HepG2 (cell line): ENCODE data around the gene RCBTB2. TPM values are rescaled to one million over a fixed set of nuclear protein-coding genes. Genes with fewer than 3 reads are reported as not detected.
A peak's percentile ranks its signal among the peaks of the same experiment; 100 is the strongest.

Source experiments
- NR2C2 ChIP-seq: sonication (generic); formaldehyde crosslinking; IDR thresholded peaks from 2 replicates; pipeline ENCODE4 v1.4.0; 2020; ENCODE audit warnings: missing genetic modification reagents, mild to moderate bottlenecking, moderate library complexity, borderline replicate concordance
- SAP130 ChIP-seq: IDR thresholded peaks from 2 replicates; pipeline ENCODE4 v1.6.1; 2016; ENCODE audit warnings: low read depth
- XRCC5 ChIP-seq: fragments of 200-400 bp; formaldehyde crosslinking; optimal IDR thresholded peaks from 2 replicates; pipeline ENCODE3; 2017; ENCODE audit warnings: mild to moderate bottlenecking, low read length
- ZBTB21 ChIP-seq: sonication (generic); formaldehyde crosslinking; IDR thresholded peaks from 2 replicates; pipeline ENCODE4 v1.4.0; 2020; ENCODE audit warnings: missing genetic modification reagents
- ZBTB7B ChIP-seq: sonication (generic); formaldehyde crosslinking; IDR thresholded peaks from 2 replicates; pipeline ENCODE4 v1.4.0; 2020; ENCODE audit warnings: missing genetic modification reagents
- ZNF333 ChIP-seq: sonication (generic); formaldehyde crosslinking; IDR thresholded peaks from 2 replicates; pipeline ENCODE4 v1.4.0; 2020; ENCODE audit warnings: mild to moderate bottlenecking, missing genetic modification reagents, borderline replicate concordance
- ZNF556 ChIP-seq: sonication (generic); formaldehyde crosslinking; IDR thresholded peaks from 2 replicates; pipeline ENCODE4 v1.4.0; 2020; ENCODE audit warnings: mild to moderate bottlenecking, missing genetic modification reagents, borderline replicate concordance
- polyA plus RNA-seq, 8 experiments: library from polyadenylated mRNA; depleted of rRNA in 3 of 8; stranded (reverse) in 7 of 8; unstranded in 1 of 8; fragments of >200 nt; fragmentation: Illumina TruSeq in 4 of 8; extraction: Trizol in 4 of 8; gene quantifications; 2 replicates each; pipeline versions ENCODE4 v1.2.1 to v1.2.3, GENCODE V29; 2011 to 2016; ENCODE audit warnings: low read depth in 4 of 8, missing spikeins in 1 of 8, mixed read lengths in 1 of 8; ENCODE audit not compliant: insufficient read depth in 1 of 8
- total RNA-seq, 5 experiments: library from RNA; depleted of rRNA; stranded (reverse); fragments of >200 nt; fragmentation: Illumina TruSeq; extraction: Trizol; gene quantifications; 2 replicates each; pipeline ENCODE4 v1.2.3, GENCODE V29; 2016; ENCODE audit warnings: low read depth in 1 of 5
- TF ChIP-seq, protein P1 (sequence below): sonication (generic); formaldehyde crosslinking; IDR thresholded peaks from 2 replicates; pipeline ENCODE4 v1.4.0; 2020; ENCODE audit warnings: mild to moderate bottlenecking, missing genetic modification reagents, borderline replicate concordance
- TF ChIP-seq, protein P2 (sequence below): IDR thresholded peaks from 2 replicates; pipeline ENCODE4 v1.6.1; 2016
- TF ChIP-seq, protein P3 (sequence below): sonication (generic); formaldehyde crosslinking; IDR thresholded peaks from 2 replicates; pipeline ENCODE4 v1.9.0; 2021; ENCODE audit warnings: mild to moderate bottlenecking, missing genetic modification reagents

RCBTB2 gene
- total and polyA plus RNA-seq, 2 of the 13 experiments (the other 11 are each of a cell fraction or from before 2014, with no cell fraction given): 1.9 to 2.7 TPM

DNA sequence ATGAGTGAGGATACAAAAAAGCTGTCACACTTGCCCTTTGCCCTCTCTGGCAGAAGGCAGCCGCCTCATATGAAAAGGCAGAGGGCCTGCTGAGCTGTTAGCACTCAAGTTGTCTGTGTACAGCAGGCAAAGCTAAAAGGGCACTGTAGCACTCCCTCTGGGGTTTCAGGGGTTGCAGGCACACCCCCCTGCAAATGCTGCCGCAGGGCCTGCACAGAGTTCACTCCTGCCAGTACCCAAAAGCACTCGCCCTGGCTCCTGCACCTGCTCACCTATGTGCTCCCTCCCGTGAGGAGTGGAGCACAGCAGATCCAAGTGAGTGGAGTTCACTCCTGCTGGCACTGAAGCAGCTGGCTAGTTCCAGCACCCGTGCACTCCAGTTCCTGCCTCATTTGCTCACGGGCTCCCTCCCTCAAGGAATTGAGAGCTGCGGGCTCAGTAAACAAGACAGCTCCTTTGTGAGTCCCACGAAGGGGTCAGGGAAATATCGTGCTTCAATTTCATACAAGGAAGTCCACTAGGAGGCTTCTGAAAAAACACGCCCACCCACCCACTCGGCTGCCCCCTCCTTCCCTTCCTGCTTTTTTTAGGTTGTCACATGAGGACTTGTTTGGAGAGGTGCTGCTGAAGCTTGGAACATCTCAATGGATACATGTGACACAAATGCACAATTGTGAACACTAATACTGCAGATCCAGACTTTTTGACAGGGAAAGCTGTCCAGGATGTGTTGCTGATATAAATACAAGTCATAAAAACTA is 9.9 kb upstream of the RCBTB2 start (continued):
- peak; percentile 16; the same call in 1 of the 2 replicates for TF ChIP-seq SAP130 (CRISPR knock-in tag)
- no peak for TF ChIP-seq ZNF556 (CRISPR knock-in tag)
- TF ChIP-seq ZNF333 (CRISPR knock-in tag): 0 out of 2 replicates have a peak, but pooled peaks have one; percentile 40
- peak; percentile 23; the same call in 1 of the 2 replicates for TF ChIP-seq NR2C2
- TF ChIP-seq, protein P1, sequence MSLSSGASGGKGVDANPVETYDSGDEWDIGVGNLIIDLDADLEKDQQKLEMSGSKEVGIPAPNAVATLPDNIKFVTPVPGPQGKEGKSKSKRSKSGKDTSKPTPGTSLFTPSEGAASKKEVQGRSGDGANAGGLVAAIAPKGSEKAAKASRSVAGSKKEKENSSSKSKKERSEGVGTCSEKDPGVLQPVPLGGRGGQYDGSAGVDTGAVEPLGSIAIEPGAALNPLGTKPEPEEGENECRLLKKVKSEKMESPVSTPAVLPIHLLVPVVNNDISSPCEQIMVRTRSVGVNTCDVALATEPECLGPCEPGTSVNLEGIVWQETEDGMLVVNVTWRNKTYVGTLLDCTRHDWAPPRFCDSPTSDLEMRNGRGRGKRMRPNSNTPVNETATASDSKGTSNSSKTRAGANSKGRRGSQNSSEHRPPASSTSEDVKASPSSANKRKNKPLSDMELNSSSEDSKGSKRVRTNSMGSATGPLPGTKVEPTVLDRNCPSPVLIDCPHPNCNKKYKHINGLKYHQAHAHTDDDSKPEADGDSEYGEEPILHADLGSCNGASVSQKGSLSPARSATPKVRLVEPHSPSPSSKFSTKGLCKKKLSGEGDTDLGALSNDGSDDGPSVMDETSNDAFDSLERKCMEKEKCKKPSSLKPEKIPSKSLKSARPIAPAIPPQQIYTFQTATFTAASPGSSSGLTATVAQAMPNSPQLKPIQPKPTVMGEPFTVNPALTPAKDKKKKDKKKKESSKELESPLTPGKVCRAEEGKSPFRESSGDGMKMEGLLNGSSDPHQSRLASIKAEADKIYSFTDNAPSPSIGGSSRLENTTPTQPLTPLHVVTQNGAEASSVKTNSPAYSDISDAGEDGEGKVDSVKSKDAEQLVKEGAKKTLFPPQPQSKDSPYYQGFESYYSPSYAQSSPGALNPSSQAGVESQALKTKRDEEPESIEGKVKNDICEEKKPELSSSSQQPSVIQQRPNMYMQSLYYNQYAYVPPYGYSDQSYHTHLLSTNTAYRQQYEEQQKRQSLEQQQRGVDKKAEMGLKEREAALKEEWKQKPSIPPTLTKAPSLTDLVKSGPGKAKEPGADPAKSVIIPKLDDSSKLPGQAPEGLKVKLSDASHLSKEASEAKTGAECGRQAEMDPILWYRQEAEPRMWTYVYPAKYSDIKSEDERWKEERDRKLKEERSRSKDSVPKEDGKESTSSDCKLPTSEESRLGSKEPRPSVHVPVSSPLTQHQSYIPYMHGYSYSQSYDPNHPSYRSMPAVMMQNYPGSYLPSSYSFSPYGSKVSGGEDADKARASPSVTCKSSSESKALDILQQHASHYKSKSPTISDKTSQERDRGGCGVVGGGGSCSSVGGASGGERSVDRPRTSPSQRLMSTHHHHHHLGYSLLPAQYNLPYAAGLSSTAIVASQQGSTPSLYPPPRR (CRISPR knock-in tag): 0 out of 2 replicates have a peak, but pooled peaks have one; percentile 19
- TF ChIP-seq, protein P2, sequence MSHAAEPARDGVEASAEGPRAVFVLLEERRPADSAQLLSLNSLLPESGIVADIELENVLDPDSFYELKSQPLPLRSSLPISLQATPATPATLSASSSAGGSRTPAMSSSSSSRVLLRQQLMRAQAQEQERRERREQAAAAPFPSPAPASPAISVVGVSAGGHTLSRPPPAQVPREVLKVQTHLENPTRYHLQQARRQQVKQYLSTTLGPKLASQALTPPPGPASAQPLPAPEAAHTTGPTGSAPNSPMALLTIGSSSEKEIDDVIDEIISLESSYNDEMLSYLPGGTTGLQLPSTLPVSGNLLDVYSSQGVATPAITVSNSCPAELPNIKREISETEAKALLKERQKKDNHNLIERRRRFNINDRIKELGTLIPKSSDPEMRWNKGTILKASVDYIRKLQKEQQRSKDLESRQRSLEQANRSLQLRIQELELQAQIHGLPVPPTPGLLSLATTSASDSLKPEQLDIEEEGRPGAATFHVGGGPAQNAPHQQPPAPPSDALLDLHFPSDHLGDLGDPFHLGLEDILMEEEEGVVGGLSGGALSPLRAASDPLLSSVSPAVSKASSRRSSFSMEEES: no peak
- 0 out of 2 replicates have a peak, but pooled peaks have one; percentile 43 for TF ChIP-seq ZBTB7B
- TF ChIP-seq, protein P3, sequence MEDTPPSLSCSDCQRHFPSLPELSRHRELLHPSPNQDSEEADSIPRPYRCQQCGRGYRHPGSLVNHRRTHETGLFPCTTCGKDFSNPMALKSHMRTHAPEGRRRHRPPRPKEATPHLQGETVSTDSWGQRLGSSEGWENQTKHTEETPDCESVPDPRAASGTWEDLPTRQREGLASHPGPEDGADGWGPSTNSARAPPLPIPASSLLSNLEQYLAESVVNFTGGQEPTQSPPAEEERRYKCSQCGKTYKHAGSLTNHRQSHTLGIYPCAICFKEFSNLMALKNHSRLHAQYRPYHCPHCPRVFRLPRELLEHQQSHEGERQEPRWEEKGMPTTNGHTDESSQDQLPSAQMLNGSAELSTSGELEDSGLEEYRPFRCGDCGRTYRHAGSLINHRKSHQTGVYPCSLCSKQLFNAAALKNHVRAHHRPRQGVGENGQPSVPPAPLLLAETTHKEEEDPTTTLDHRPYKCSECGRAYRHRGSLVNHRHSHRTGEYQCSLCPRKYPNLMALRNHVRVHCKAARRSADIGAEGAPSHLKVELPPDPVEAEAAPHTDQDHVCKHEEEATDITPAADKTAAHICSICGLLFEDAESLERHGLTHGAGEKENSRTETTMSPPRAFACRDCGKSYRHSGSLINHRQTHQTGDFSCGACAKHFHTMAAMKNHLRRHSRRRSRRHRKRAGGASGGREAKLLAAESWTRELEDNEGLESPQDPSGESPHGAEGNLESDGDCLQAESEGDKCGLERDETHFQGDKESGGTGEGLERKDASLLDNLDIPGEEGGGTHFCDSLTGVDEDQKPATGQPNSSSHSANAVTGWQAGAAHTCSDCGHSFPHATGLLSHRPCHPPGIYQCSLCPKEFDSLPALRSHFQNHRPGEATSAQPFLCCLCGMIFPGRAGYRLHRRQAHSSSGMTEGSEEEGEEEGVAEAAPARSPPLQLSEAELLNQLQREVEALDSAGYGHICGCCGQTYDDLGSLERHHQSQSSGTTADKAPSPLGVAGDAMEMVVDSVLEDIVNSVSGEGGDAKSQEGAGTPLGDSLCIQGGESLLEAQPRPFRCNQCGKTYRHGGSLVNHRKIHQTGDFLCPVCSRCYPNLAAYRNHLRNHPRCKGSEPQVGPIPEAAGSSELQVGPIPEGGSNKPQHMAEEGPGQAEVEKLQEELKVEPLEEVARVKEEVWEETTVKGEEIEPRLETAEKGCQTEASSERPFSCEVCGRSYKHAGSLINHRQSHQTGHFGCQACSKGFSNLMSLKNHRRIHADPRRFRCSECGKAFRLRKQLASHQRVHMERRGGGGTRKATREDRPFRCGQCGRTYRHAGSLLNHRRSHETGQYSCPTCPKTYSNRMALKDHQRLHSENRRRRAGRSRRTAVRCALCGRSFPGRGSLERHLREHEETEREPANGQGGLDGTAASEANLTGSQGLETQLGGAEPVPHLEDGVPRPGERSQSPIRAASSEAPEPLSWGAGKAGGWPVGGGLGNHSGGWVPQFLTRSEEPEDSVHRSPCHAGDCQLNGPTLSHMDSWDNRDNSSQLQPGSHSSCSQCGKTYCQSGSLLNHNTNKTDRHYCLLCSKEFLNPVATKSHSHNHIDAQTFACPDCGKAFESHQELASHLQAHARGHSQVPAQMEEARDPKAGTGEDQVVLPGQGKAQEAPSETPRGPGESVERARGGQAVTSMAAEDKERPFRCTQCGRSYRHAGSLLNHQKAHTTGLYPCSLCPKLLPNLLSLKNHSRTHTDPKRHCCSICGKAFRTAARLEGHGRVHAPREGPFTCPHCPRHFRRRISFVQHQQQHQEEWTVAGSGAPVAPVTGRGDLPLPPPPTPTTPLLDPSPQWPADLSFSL (CRISPR knock-in tag): 0 out of 2 replicates have a peak, but pooled peaks have one; percentile 15
- no peak for TF ChIP-seq ZBTB21
- TF ChIP-seq XRCC5: peak; percentile 27
